AG04450 (cell line): ENCODE results near the gene TMED4. TPM values are rescaled to one million over a fixed set of nuclear protein-coding genes. Genes with fewer than 3 reads are reported as not detected.

ENCODE experiments used
- CTCF ChIA-PET: fragments of 300-600, 350-600 bp; formaldehyde crosslinking; extraction: SDS; loops from one replicate; lab custom pipeline; 2022; ENCODE audit warnings: antibody characterized with exemption, inconsistent platforms; lab: Charles Lee
- POLR2A ChIA-PET: fragments of 350-600 bp; formaldehyde crosslinking; extraction: SDS; loops from one replicate; lab custom pipeline; 2021; ENCODE audit warnings: antibody characterized with exemption, inconsistent platforms; lab: Yijun Ruan, JAX
- DNase-seq: peaks from one replicate; pipeline ENCODE4 v3.0.0-alpha.2; 2011; ENCODE audit warnings: low read depth, low spot score
- H3K27ac ChIP-seq: one replicate; pipeline ENCODE4 v1.5.1; 2012; ENCODE audit warnings: low read depth, low read length, control low read depth
- H3K27me3 ChIP-seq: one replicate; pipeline ENCODE4 v1.6.0; 2012; ENCODE audit warnings: low read length; ENCODE audit not compliant: control insufficient read depth, insufficient read depth
- H3K4me3 ChIP-seq: 2 replicates; pipeline ENCODE4 v1.5.1; 2011; ENCODE audit warnings: mild to moderate bottlenecking, low read depth, low read length, control low read depth
- H3K9me3 ChIP-seq: 2 replicates; pipeline ENCODE4 v1.5.1; 2012; ENCODE audit warnings: low read length; ENCODE audit not compliant: control insufficient read depth, insufficient read depth
- polyA plus RNA-seq: library from polyadenylated mRNA; depleted of rRNA; stranded (reverse); fragments of >200 nt; gene quantifications from 2 replicates; pipeline ENCODE4 v1.2.3, GENCODE V29; 2011
- TF ChIP-seq, protein P1 (sequence below): IDR thresholded peaks from 2 replicates; pipeline ENCODE4 v1.5.1; 2011; ENCODE audit warnings: low read depth, low read length, control low read depth, inconsistent platforms

The TMED4 gene
- polyA plus RNA-seq, 1 experiment: 78.4 TPM

DNA sequence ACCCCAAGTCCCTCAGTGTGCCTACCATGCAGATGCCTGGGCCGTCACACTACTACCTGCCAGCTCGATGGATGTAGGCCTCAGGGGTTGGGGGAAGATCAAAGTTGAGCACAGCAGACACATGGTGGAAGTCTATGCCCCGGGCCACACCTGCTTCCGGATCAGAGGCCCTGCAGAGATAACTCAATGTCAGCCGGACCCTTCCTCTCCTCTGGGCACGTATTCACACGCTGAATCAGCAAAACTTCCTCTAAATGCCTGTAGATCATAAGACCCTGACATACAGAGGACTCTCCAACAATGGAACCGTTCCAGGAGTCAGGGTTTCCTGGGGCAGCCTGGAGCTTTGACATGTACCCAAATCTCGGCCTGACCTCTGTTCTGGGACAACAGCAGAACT is 12.1 kb downstream of the TMED4 start:
- no peaks in the 10 kb centered on the region for H3K27me3 ChIP-seq
- DNase-seq: no peak
- H3K27ac ChIP-seq: no peak overlapping the region
- ChIA-PET CTCF (no interaction called here), POLR2A (no interaction called here)
- no peak overlapping the region for H3K4me3 ChIP-seq
- H3K9me3 ChIP-seq: peaks cover 4% of the 10 kb centered on the region; the same call in 1 of the 2 replicates
- TF ChIP-seq, protein P1, sequence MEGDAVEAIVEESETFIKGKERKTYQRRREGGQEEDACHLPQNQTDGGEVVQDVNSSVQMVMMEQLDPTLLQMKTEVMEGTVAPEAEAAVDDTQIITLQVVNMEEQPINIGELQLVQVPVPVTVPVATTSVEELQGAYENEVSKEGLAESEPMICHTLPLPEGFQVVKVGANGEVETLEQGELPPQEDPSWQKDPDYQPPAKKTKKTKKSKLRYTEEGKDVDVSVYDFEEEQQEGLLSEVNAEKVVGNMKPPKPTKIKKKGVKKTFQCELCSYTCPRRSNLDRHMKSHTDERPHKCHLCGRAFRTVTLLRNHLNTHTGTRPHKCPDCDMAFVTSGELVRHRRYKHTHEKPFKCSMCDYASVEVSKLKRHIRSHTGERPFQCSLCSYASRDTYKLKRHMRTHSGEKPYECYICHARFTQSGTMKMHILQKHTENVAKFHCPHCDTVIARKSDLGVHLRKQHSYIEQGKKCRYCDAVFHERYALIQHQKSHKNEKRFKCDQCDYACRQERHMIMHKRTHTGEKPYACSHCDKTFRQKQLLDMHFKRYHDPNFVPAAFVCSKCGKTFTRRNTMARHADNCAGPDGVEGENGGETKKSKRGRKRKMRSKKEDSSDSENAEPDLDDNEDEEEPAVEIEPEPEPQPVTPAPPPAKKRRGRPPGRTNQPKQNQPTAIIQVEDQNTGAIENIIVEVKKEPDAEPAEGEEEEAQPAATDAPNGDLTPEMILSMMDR: no peak

DNA sequence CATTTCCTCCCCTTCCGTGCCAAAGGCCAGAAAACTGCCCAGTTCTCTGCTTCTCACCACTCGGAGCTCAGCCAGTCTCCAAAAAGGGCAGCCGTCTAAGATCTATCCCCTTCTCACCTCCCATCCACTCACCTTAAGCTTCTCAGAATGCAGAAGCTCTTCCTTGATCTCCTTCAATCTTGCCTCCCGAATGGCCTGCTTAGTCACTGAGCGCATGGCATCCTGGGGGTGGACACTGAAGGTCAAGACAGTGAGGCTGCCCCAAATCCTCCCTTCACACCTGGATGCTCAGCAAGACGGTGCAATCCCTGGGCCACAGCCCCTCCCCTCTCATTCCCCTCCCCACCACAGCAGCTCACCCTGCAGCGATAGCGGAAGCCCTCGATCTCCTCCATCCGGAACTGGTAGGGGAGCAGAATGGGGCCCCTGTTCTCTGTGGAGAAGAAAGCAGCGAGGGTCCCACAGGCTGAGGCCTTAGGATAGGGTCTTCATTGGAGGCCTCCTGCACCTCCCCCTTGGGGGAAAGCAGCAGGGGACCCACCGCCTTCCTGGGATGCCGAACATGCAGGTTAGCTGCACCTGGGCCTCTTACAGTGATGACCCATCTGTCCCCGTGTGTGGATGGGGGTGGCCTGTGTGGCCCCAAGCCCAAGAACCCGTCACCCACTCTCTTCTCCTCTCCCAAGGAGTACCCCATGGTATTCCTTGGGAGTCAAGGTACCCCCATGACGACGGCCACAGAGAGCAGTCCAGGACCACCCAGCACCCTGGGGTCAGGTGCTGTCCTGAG is 13.1 kb downstream of the TMED4 start:
- H3K9me3 ChIP-seq: peaks cover 4% of the 10 kb centered on the region; the same call in 1 of the 2 replicates
- no peaks in the 10 kb centered on the region for H3K27me3 ChIP-seq
- H3K4me3 ChIP-seq: no peak overlapping the region
- ChIA-PET CTCF (no interaction called here), POLR2A (no interaction called here)
- peak overlapping the region; percentile 2 for H3K27ac ChIP-seq
- no peak for DNase-seq
- TF ChIP-seq, protein P1: no peak

DNA sequence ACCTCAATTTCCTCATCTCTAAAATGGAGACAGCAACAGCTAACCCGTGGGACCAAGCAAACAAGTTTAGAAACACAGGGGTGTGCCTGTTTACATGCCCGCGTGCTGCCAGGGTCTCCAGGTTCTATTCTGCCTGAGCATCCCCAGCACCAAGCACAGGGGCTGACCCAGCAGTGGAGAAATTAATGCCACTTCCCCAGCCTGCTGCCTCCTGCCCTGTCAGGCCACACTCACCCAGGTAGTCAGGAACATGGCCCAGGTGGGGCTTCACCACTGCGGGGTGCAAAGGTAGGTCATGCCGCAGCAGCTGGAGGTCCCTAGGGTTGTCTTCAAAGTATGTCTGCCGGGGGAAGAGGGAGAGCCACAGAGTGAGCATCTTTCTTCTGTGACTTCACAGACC is 14.1 kb downstream of the TMED4 start:
- no peak for DNase-seq
- no peak overlapping the region for H3K27ac ChIP-seq
- ChIA-PET POLR2A (interaction anchor here (0.5 kb wide), 1 partner anchor 34 kb away, joined by 3 read pairs; no protein-coding TSS in a partner anchor), CTCF (interaction anchor here (4.4 kb wide), 1 partner anchor 326 kb away, joined by 58 read pairs; no protein-coding TSS in a partner anchor)
- H3K27me3 ChIP-seq: no peaks in the 10 kb centered on the region
- no peak overlapping the region for H3K4me3 ChIP-seq
- TF ChIP-seq, protein P1: no peak
- no peaks in the 10 kb centered on the region for H3K9me3 ChIP-seq

DNA sequence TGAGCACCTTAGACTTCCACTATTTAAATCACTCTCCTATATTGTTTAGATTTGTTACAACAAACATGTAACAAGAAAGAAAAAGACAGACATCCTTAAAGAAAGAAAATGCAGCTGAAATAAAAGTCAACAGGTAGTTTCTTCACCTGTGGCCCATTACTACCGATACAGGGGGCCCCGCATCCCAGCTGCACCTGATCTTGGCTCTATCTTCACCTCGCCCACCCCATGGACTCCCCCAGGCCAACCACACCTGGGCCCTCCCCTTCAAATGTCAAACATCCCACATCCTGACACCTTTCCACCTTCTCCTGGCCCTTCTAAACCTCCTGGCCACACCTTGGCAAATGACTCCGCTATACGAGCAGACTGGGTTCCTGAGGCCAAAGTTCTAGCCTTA is 15.4 kb downstream of the TMED4 start:
- POLR2A ChIA-PET: no interaction called here
- Histone ChIP-seq H3K27me3 (no peaks in the 10 kb centered on the region), H3K9me3 (no peaks in the 10 kb centered on the region), H3K27ac (no peak overlapping the region), H3K4me3 (no peak overlapping the region)
- TF ChIP-seq, protein P1: no peak
- CTCF ChIA-PET: interaction anchor here (0.6 to 4.4 kb wide), 5 partner anchors 18 to 325 kb away, joined by 3 to 58 read pairs (median 14); no protein-coding TSS in a partner anchor
- no peak for DNase-seq
